Liver (tissue), 9 donors: ENCODE results near the gene ATG5. TPM values are rescaled to one million over a fixed set of nuclear protein-coding genes. Genes with fewer than 3 reads are reported as not detected.

Experiments
- DNase-seq: peaks from one replicate; pipeline ENCODE4 v3.0.0-alpha.2; 2017; ENCODE audit warnings: low spot score
- H3K27ac ChIP-seq, 2 donors: one replicate each; pipeline ENCODE4 v1.7.0; 2013; ENCODE audit warnings: inconsistent platforms in 2 of 2, low read length in 2 of 2, control low read depth in 1 of 2, low read depth in 1 of 2, mild to moderate bottlenecking in 1 of 2
- H3K27me3 ChIP-seq, 4 donors: one replicate each; pipeline versions ENCODE4 v1.6.1 to v1.7.0; 2013; ENCODE audit warnings: low read length in 3 of 4, inconsistent platforms in 1 of 4, mild to moderate bottlenecking in 1 of 4, moderate library complexity in 1 of 4; ENCODE audit not compliant: control insufficient read depth in 4 of 4, insufficient read depth in 4 of 4
- H3K36me3 ChIP-seq, 4 donors: one replicate each; pipeline versions ENCODE4 v1.6.1 to v1.7.0; 2013; ENCODE audit warnings: low read length in 3 of 4, mild to moderate bottlenecking in 3 of 4, low read depth in 1 of 4, moderate library complexity in 1 of 4; ENCODE audit not compliant: control insufficient read depth in 4 of 4, insufficient read depth in 3 of 4
- H3K4me1 ChIP-seq, 4 donors: one replicate each; pipeline versions ENCODE4 v1.6.1 to v1.7.0; 2013; ENCODE audit warnings: low read length in 3 of 4, mild to moderate bottlenecking in 3 of 4, moderate library complexity in 1 of 4; ENCODE audit not compliant: control insufficient read depth in 4 of 4, insufficient read depth in 4 of 4
- H3K4me3 ChIP-seq, 3 donors: one replicate each; pipeline versions ENCODE4 v1.6.1 to v1.7.0; 2013; ENCODE audit warnings: low read length in 3 of 3, control low read depth in 1 of 3, low read depth in 1 of 3, mild to moderate bottlenecking in 1 of 3
- H3K9ac ChIP-seq, 2 donors: one replicate each; pipeline ENCODE4 v1.7.0; 2013; ENCODE audit warnings: low read length in 2 of 2, mild to moderate bottlenecking in 2 of 2, moderate library complexity in 2 of 2, control low read depth in 1 of 2, low read depth in 1 of 2
- H3K9me3 ChIP-seq, 4 donors: one replicate each; pipeline versions ENCODE4 v1.6.1 to v1.7.0; 2013; ENCODE audit warnings: low read length in 3 of 4; ENCODE audit not compliant: control insufficient read depth in 4 of 4
- EGR1 ChIP-seq, 2 donors: IDR thresholded peaks; 2 replicates each; pipeline ENCODE4 v1.6.1; 2016 to 2018; ENCODE audit warnings: antibody characterized with exemption in 2 of 2, low read depth in 2 of 2
- FOXA1 ChIP-seq: IDR thresholded peaks from 2 replicates; pipeline ENCODE4 v1.6.1; 2016; ENCODE audit warnings: antibody characterized with exemption
- FOXA2 ChIP-seq: IDR thresholded peaks from 2 replicates; pipeline ENCODE4 v1.6.1; 2016; ENCODE audit warnings: antibody characterized with exemption
- GABPA ChIP-seq, 2 donors: IDR thresholded peaks in 1 of 2; conservative IDR thresholded peaks in 1 of 2; 2 replicates each; pipeline ENCODE4 v1.6.1; 2016; ENCODE audit warnings: antibody characterized with exemption in 2 of 2, mild to moderate bottlenecking in 1 of 2, moderate library complexity in 1 of 2
- HNF4A ChIP-seq, 2 donors: conservative IDR thresholded peaks; 2 replicates each; pipeline ENCODE4 v1.6.1; 2016; ENCODE audit warnings: antibody characterized with exemption in 2 of 2, mild to moderate bottlenecking in 2 of 2
- HNF4G ChIP-seq: IDR thresholded peaks from 2 replicates; pipeline ENCODE4 v1.6.1; 2016; ENCODE audit warnings: antibody characterized with exemption
- JUND ChIP-seq, 2 donors: IDR thresholded peaks; 2 replicates each; pipeline ENCODE4 v1.6.1; 2016; ENCODE audit warnings: antibody characterized with exemption in 2 of 2
- NR2F2 ChIP-seq: IDR thresholded peaks from 2 replicates; pipeline ENCODE4 v1.6.1; 2016; ENCODE audit warnings: antibody characterized with exemption
- RAD21 ChIP-seq, 2 donors: IDR thresholded peaks; 2 replicates each; pipeline ENCODE4 v1.6.1; 2016; ENCODE audit warnings: antibody characterized with exemption in 2 of 2, mild to moderate bottlenecking in 2 of 2
- SP1 ChIP-seq: IDR thresholded peaks from 2 replicates; pipeline ENCODE4 v1.6.1; 2018; ENCODE audit warnings: antibody characterized with exemption, mild to moderate bottlenecking
- YY1 ChIP-seq: IDR thresholded peaks from 2 replicates; pipeline ENCODE4 v1.6.1; 2016; ENCODE audit warnings: antibody characterized with exemption, mild to moderate bottlenecking
- WGBS: extraction: QIAGEN DNeasy Blood & Tissue Kit; methylation state at CpG from one replicate; pipeline ENCODE4 v1.1.7; 2013; 5-methylcytosine and 5-hydroxymethylcytosine counted together
- polyA plus RNA-seq, 2 donors: library from polyadenylated mRNA; stranded (reverse) in 1 of 2; unstranded in 1 of 2; fragments of 200-250 nt in 1 of 2; fragments of >200 nt in 1 of 2; fragmentation: Nextera tagmentation in 1 of 2; extraction: Ambion mirVana in 1 of 2; gene quantifications; one replicate each; pipeline versions ENCODE4 v1.2.1 to v1.2.3, GENCODE V29; 2013 to 2015
- total RNA-seq, 2 donors: library from RNA; depleted of rRNA; stranded (reverse); fragments of >200 nt; gene quantifications; one replicate each; pipeline ENCODE4 v1.2.3, GENCODE V29; 2014
- TF ChIP-seq, protein P1 (sequence below): IDR thresholded peaks from 2 replicates; pipeline ENCODE4 v1.6.1; 2016; ENCODE audit warnings: antibody characterized with exemption, mild to moderate bottlenecking
- donor health status: healthy.
- donor health status: healthy.
- donor health status: healthy.
- donor health status: healthy.
- donor health status: healthy.

Gene ATG5
- total and polyA plus RNA-seq, 4 donors: 10.0 to 25.7 (median 19.7) TPM

DNA sequence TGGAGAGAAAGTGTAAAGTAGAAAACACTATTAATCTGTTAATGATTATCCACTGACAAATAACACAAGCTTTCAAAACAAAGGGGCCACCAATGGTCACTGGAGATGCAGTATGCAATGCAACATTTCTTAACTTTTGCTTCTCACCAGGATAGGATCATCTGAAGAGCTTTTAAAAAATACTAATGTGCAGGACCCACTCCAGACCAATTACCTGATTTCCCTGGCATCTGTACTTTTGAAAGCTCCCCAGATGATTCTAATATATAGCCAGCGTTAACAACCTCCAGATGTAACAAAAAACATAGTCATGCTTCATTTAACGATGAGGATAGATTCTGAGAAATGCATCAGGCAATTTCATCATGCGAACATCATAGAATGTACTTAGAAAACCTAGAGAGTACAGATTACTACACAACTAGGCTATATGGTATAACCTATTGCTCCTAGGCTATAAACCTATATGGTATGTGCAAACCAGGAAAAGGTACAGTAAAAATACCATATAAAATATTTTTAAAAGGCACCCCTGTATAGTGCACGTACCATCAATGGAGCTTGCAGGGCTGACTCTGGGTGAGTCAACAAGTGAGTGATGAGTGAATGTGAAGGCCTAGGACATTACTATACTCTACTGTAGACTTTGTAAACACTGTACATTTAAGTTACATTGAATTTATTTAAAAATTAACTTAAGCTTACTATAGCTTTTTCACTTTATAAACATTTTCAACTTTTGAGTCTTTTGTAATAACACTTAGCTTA lies 69.2 kb downstream of the ATG5 start (continued):
- TF ChIP-seq, protein P1, sequence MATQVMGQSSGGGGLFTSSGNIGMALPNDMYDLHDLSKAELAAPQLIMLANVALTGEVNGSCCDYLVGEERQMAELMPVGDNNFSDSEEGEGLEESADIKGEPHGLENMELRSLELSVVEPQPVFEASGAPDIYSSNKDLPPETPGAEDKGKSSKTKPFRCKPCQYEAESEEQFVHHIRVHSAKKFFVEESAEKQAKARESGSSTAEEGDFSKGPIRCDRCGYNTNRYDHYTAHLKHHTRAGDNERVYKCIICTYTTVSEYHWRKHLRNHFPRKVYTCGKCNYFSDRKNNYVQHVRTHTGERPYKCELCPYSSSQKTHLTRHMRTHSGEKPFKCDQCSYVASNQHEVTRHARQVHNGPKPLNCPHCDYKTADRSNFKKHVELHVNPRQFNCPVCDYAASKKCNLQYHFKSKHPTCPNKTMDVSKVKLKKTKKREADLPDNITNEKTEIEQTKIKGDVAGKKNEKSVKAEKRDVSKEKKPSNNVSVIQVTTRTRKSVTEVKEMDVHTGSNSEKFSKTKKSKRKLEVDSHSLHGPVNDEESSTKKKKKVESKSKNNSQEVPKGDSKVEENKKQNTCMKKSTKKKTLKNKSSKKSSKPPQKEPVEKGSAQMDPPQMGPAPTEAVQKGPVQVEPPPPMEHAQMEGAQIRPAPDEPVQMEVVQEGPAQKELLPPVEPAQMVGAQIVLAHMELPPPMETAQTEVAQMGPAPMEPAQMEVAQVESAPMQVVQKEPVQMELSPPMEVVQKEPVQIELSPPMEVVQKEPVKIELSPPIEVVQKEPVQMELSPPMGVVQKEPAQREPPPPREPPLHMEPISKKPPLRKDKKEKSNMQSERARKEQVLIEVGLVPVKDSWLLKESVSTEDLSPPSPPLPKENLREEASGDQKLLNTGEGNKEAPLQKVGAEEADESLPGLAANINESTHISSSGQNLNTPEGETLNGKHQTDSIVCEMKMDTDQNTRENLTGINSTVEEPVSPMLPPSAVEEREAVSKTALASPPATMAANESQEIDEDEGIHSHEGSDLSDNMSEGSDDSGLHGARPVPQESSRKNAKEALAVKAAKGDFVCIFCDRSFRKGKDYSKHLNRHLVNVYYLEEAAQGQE: no peak
- TF ChIP-seq RAD21 (IDR thresholded peaks at IDR 0.05): no peak
- TF ChIP-seq EGR1 (IDR thresholded peaks at IDR 0.05; ENCODE audit: low read depth in 2 of 2): no peak

DNA sequence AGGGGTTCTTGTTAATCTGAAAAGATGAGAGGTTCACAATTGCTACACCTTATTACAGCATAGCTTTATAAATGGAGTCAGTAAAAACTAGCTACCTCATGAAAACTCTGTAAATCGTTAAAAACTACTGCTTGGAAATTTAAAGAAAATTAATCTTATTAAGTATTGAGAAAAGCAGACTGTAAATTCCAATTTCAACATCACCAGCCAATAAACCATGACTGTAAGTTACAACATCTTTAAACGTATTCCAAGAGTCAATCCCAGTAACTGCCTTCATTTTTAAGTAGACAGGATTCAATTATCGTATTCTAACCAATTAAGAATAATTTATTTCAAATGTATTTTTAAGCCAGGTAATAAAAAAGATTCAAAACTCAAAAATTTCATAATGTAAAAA lies 70.3 kb downstream of the ATG5 start:
- H3K36me3 ChIP-seq: no peaks in the 10 kb centered on the region
- no peaks in the 10 kb centered on the region for H3K9me3 ChIP-seq
- 80% methylated on average over 3 of the region's 3 CpGs for WGBS
- peaks cover 0 to 6% (median 2%) of the 10 kb centered on the region in 4 donors for H3K4me1 ChIP-seq
- no peak overlapping the region for H3K9ac ChIP-seq
- TF ChIP-seq FOXA2: no peak
- no peak for TF ChIP-seq JUND (IDR thresholded peaks at IDR 0.05)
- TF ChIP-seq YY1: no peak
- TF ChIP-seq EGR1 (IDR thresholded peaks at IDR 0.05; ENCODE audit: low read depth in 2 of 2): no peak
- no peak for TF ChIP-seq FOXA1
- TF ChIP-seq SP1: no peak
- TF ChIP-seq HNF4A (conservative IDR thresholded peaks at IDR 0.05): no peak
- no peak for DNase-seq
- no peak overlapping the region for H3K27ac ChIP-seq
- H3K4me3 ChIP-seq: no peak overlapping the region
- no peaks in the 10 kb centered on the region for H3K27me3 ChIP-seq

GRCh38 chr6:106254636-106255035 lies 70.9 kb downstream of the ATG5 start:
- Histone ChIP-seq H3K4me1 (peaks cover 0 to 6% (median 2%) of the 10 kb centered on the region in 4 donors), H3K4me3 (no peak overlapping the region), H3K27me3 (no peaks in the 10 kb centered on the region), H3K27ac (no peak overlapping the region), H3K9ac (no peak overlapping the region), H3K9me3 (no peaks in the 10 kb centered on the region), H3K36me3 (no peaks in the 10 kb centered on the region)
- TF ChIP-seq HNF4G: no peak
- DNase-seq: no peak

- H3K4me1 ChIP-seq: peaks cover 0 to 6% (median 2%) of the 10 kb centered on the region in 4 donors
- H3K27me3 ChIP-seq: no peaks in the 10 kb centered on the region
- H3K9me3 ChIP-seq: no peaks in the 10 kb centered on the region
- DNase-seq: no peak
- no peak overlapping the region for H3K27ac ChIP-seq
- no peak overlapping the region for H3K9ac ChIP-seq
- H3K36me3 ChIP-seq: no peaks in the 10 kb centered on the region
- TF ChIP-seq NR2F2 (no peak), YY1 (no peak), GABPA (IDR thresholded peaks at IDR 0.05 in 1 of 2, conservative IDR thresholded peaks at IDR 0.05 in 1 of 2) (no peak), FOXA2 (no peak), SP1 (no peak)
- 98% methylated on average over 1 of the region's 1 CpG for WGBS
- H3K4me3 ChIP-seq: no peak overlapping the region
These were observed 71.8 kb downstream of the ATG5 start for GRCh38 chr6:106253731-106254130.
